Psoas muscle (tissue), 8 donors: ENCODE measurements around the gene TSKU. TPM values are rescaled to one million over a fixed set of nuclear protein-coding genes. Genes with fewer than 3 reads are reported as not detected.
A peak's percentile ranks its signal among the peaks of the same experiment; 100 is the strongest.

Experiments
- ATAC-seq, 4 donors: fragments of 200-7000 bp; cut with Tn5 transposase; one replicate each; pipeline ENCODE4 v1.9.1; 2020; ENCODE audit warnings: moderate library complexity in 3 of 4, mild to moderate bottlenecking in 2 of 4
- DNase-seq, 2 donors: peaks; one replicate each; pipeline ENCODE4 v3.0.0-alpha.2; 2020
- H3K27ac ChIP-seq: fragments of 200-600 bp; one replicate; pipeline ENCODE4 v1.8.0; 2022
- H3K27me3 ChIP-seq, 3 donors: fragments of 200-600 bp in 1 of 3; one replicate each; pipeline versions ENCODE4 v1.6.1 to v1.8.0; 2013 to 2022; ENCODE audit warnings: low read length in 2 of 3, mild to moderate bottlenecking in 2 of 3, moderate library complexity in 1 of 3; ENCODE audit not compliant: insufficient read depth in 3 of 3
- H3K36me3 ChIP-seq, 2 donors: fragments of 200-600 bp in 1 of 2; one replicate each; pipeline versions ENCODE4 v1.6.1 to v1.8.0; 2013 to 2022; ENCODE audit warnings: low read depth in 1 of 2, mild to moderate bottlenecking in 1 of 2, moderate library complexity in 1 of 2; ENCODE audit not compliant: insufficient read depth in 1 of 2
- H3K4me1 ChIP-seq: fragments of 200-600 bp; one replicate; pipeline ENCODE4 v1.8.0; 2022
- H3K4me3 ChIP-seq: fragments of 200-600 bp; one replicate; pipeline ENCODE4 v1.8.0; 2022; ENCODE audit warnings: mild to moderate bottlenecking
- H3K9me3 ChIP-seq: fragments of 200-600 bp; one replicate; pipeline ENCODE4 v1.8.0; 2022
- CTCF ChIP-seq: fragments of 200-600 bp; IDR thresholded peaks from one replicate; pipeline ENCODE4 v1.8.0; 2022; ENCODE audit warnings: antibody characterized with exemption
- WGBS, 3 donors: extraction: QIAGEN DNeasy Blood & Tissue Kit; methylation state at CpG; one replicate each; pipeline versions ENCODE4 v1.1.6 to v1.1.7; 2013; 5-methylcytosine and 5-hydroxymethylcytosine counted together
- intact Hi-C, 2 donors: fragments of 100-400 bp; cut with DNase I; formaldehyde crosslinking; loops; one replicate each; pipeline versions ENCODE4 v1.11.0 to v1.14.2; 2022
- polyA plus RNA-seq, 3 donors: library from polyadenylated mRNA; stranded (reverse); fragments of 200-250 nt; gene quantifications; one replicate each; pipeline ENCODE4 v1.2.3, GENCODE V29; 2013
- total RNA-seq, 4 donors: library from RNA; stranded (reverse); fragmentation: NEBNext Ultra II Directional in 2 of 4; extraction: Animal tissue kit (Norgen Biotek cat#: 25700) in 2 of 4; gene quantifications; one replicate each; pipeline versions ENCODE4 v1.2.1 to v1.2.4, GENCODE V29; 2021 to 2023
- donor health status: healthy with polysubstance abuse.
- donor health status: DM: no; HTN: no; CAD: no; lungs with moderate emphysema.
- donor health status: Bipolar disorder and iron deficiency.
- donor health status: healthy.
- donor health status: DM: yes; HTN: yes; CAD: no.
- donor health status: DM: no; HTN: no; CAD: no.
- donor health status: DM: no; HTN: no; CAD: no.
- donor health status: DM: yes; HTN: yes; CAD: no.

The TSKU gene
- total and polyA plus RNA-seq, 7 donors = 3.1 to 11.4 (median 4.0) TPM

- H3K27ac ChIP-seq = no peak overlapping the region
- DNase-seq (no peak), ATAC-seq (no peak)
- H3K4me1 ChIP-seq = no peaks in the 10 kb centered on the region
- no peaks in the 10 kb centered on the region for H3K9me3 ChIP-seq
- H3K36me3 ChIP-seq = no peaks in the 10 kb centered on the region
- TF ChIP-seq CTCF = no peak
- 92 to 99% (median 95%) methylated on average over 2 of the region's 2 CpGs for WGBS, 3 donors
- H3K27me3 ChIP-seq = no peaks in the 10 kb centered on the region
- intact Hi-C loops = no loop called here
- no peak overlapping the region for H3K4me3 ChIP-seq
Observed at GRCh38 chr11:76761718-76762355, 21.3 kb upstream of the TSKU start.

GRCh38 chr11:76762356-76762752, 20.8 kb upstream of the TSKU start:
- WGBS, 3 donors = 93 to 97% (median 94%) methylated on average over 5 of the region's 5 CpGs
- no peaks in the 10 kb centered on the region for H3K4me1 ChIP-seq
- no peaks in the 10 kb centered on the region for H3K36me3 ChIP-seq
- no peaks in the 10 kb centered on the region for H3K27me3 ChIP-seq
- no peak overlapping the region for H3K27ac ChIP-seq
- no peak overlapping the region for H3K4me3 ChIP-seq
- ATAC-seq (no peak), DNase-seq (no peak)
- TF ChIP-seq CTCF = no peak
- H3K9me3 ChIP-seq = no peaks in the 10 kb centered on the region
- intact Hi-C loops = no loop called here

GRCh38 chr11:76762867-76763572, 20.1 kb upstream of the TSKU start:
- no peaks in the 10 kb centered on the region for H3K27me3 ChIP-seq
- no peaks in the 10 kb centered on the region for H3K9me3 ChIP-seq
- intact Hi-C loops = no loop called here
- H3K36me3 ChIP-seq = no peaks in the 10 kb centered on the region
- no peak overlapping the region for H3K4me3 ChIP-seq
- H3K4me1 ChIP-seq = peaks cover 1% of the 10 kb centered on the region
- no peak for TF ChIP-seq CTCF
- ATAC-seq (no peak), DNase-seq (no peak)
- WGBS, 3 donors = 80 to 91% (median 86%) methylated on average over 5 of the region's 5 CpGs
- H3K27ac ChIP-seq = no peak overlapping the region

GRCh38 chr11:76763573-76764346, 19.4 kb upstream of the TSKU start:
- DNase-seq = peak in 1 of 2 donors; percentile 67
- Histone ChIP-seq H3K4me1 (peaks cover 9% of the 10 kb centered on the region), H3K9me3 (no peaks in the 10 kb centered on the region), H3K4me3 (no peak overlapping the region), H3K27ac (no peak overlapping the region), H3K27me3 (no peaks in the 10 kb centered on the region), H3K36me3 (no peaks in the 10 kb centered on the region)
- WGBS, 3 donors = 31 to 34% (median 34%) methylated on average over 5 of the region's 5 CpGs
- ATAC-seq = peak in 1 of 4 donors; percentile 45
- no peak for TF ChIP-seq CTCF
- intact Hi-C loops = no loop called here
